Retina (tissue), 1 donor: ENCODE results near the gene WDR89.
"Not testable (repeated sequence)": the region's sequence is repeated elsewhere in the genome, so short reads cannot be mapped to it uniquely, and the experiment has no call there.

Experiments used
- DNase-seq: peaks from one replicate; pipeline ENCODE4 v3.0.0-alpha.2; 2016

The WDR89 gene

GRCh38 chr14:63594455-63595372 is 47.0 kb downstream of the WDR89 start:
- no peak for DNase-seq

GRCh38 chr14:63583046-63583445 is 58.6 kb downstream of the WDR89 start:
- DNase-seq, result not testable (repeated sequence)

- no peak for DNase-seq
Measured at GRCh38 chr14:63581491-63581890, 60.2 kb downstream of the WDR89 start.

GRCh38 chr14:63578300-63578699 is 63.4 kb downstream of the WDR89 start:
- DNase-seq, result no peak

GRCh38 chr14:63573581-63573980 is 68.1 kb downstream of the WDR89 start:
- no peak for DNase-seq

- no peak for DNase-seq
Measured at GRCh38 chr14:63565448-63565847, 76.2 kb downstream of the WDR89 start.

- no peak for DNase-seq
Measured at GRCh38 chr14:63564318-63564717, 77.4 kb downstream of the WDR89 start.

- no peak for DNase-seq
Measured at GRCh38 chr14:63563370-63564026, 78.2 kb downstream of the WDR89 start.

- no peak for DNase-seq
Measured at GRCh38 chr14:63562405-63562804, 79.3 kb downstream of the WDR89 start.

GRCh38 chr14:63555572-63555971 is 86.1 kb downstream of the WDR89 start:
- no peak for DNase-seq

- no peak for DNase-seq
Measured at GRCh38 chr14:63551332-63551731, 90.3 kb downstream of the WDR89 start.

- DNase-seq, result no peak
Measured at GRCh38 chr14:63547798-63548335, 93.8 kb downstream of the WDR89 start.
